Measurements from ENCODE around the gene ARHGEF19. TPM values are rescaled to one million over a fixed set of nuclear protein-coding genes. Genes with fewer than 3 reads are reported as not detected.

Gene ARHGEF19
- total and polyA plus RNA-seq, 2 of the 13 experiments (the other 11 are each of a cell fraction or from before 2014, with no cell fraction given), result 1.7 to 1.8 TPM

- TF ChIP-seq THAP9 (CRISPR knock-in tag; IDR thresholded peaks at IDR 0.05; ENCODE audit: borderline replicate concordance) (no peak), ZFP91 (CRISPR knock-in tag; IDR thresholded peaks at IDR 0.05; ENCODE audit: borderline replicate concordance) (no peak), CEBPG (CRISPR knock-in tag; IDR thresholded peaks at IDR 0.05) (peak; percentile 26; the same call in 1 of the 2 replicates), ZNF275 (CRISPR knock-in tag; IDR thresholded peaks at IDR 0.05; ENCODE audit: borderline replicate concordance) (no peak), TAF1 (CRISPR knock-in tag; IDR thresholded peaks at IDR 0.05) (no peak), POLR2AphosphoS5 (IDR thresholded peaks at IDR 0.05; ENCODE audit: low read depth, low read length) (no peak), FOSL2 (CRISPR knock-in tag; IDR thresholded peaks at IDR 0.05) (0 out of 2 replicates have a peak, but pooled peaks have one; percentile 28), TARDBP (CRISPR knock-in tag; IDR thresholded peaks at IDR 0.05) (no peak), TRIM22 (IDR thresholded peaks at IDR 0.05) (no peak), TEF (CRISPR knock-in tag; IDR thresholded peaks at IDR 0.05) (no peak), YEATS2 (CRISPR knock-in tag; IDR thresholded peaks at IDR 0.05; ENCODE audit: borderline replicate concordance) (no peak), ZNF432 (CRISPR knock-in tag; IDR thresholded peaks at IDR 0.05; ENCODE audit: borderline replicate concordance) (no peak), SRSF1 (optimal IDR thresholded peaks at IDR 0.05; ENCODE audit: low read depth, low read length) (no peak), NR2F1 (CRISPR knock-in tag; IDR thresholded peaks at IDR 0.05) (no peak), ARNT (IDR thresholded peaks at IDR 0.05) (no peak)
- TF ChIP-seq, protein P1, sequence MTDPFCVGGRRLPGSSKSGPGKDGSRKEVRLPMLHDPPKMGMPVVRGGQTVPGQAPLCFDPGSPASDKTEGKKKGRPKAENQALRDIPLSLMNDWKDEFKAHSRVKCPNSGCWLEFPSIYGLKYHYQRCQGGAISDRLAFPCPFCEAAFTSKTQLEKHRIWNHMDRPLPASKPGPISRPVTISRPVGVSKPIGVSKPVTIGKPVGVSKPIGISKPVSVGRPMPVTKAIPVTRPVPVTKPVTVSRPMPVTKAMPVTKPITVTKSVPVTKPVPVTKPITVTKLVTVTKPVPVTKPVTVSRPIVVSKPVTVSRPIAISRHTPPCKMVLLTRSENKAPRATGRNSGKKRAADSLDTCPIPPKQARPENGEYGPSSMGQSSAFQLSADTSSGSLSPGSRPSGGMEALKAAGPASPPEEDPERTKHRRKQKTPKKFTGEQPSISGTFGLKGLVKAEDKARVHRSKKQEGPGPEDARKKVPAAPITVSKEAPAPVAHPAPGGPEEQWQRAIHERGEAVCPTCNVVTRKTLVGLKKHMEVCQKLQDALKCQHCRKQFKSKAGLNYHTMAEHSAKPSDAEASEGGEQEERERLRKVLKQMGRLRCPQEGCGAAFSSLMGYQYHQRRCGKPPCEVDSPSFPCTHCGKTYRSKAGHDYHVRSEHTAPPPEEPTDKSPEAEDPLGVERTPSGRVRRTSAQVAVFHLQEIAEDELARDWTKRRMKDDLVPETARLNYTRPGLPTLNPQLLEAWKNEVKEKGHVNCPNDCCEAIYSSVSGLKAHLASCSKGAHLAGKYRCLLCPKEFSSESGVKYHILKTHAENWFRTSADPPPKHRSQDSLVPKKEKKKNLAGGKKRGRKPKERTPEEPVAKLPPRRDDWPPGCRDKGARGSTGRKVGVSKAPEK (CRISPR knock-in tag; IDR thresholded peaks at IDR 0.05; ENCODE audit: borderline replicate concordance), result no peak
- TF ChIP-seq, protein P2, sequence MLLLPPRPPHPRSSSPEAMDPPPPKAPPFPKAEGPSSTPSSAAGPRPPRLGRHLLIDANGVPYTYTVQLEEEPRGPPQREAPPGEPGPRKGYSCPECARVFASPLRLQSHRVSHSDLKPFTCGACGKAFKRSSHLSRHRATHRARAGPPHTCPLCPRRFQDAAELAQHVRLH (CRISPR knock-in tag; IDR thresholded peaks at IDR 0.05; ENCODE audit: borderline replicate concordance, low read depth), result no peak
These were observed 29.3 kb downstream of the ARHGEF19 start (continued) for GRCh38 chr1:16183179-16183578.

Measured in HepG2 (cell line).